SW480 (cell line): Measurements from ENCODE around the gene HDLBP.
"Not testable (repeated sequence)": the region's sequence is repeated elsewhere in the genome, so short reads cannot be mapped to it uniquely, and the experiment has no call there.

Experiments
- DNase-seq: peaks from one replicate; pipeline ENCODE4 v3.0.0-alpha.2; 2016; ENCODE audit warnings: low spot score

Gene HDLBP

DNA sequence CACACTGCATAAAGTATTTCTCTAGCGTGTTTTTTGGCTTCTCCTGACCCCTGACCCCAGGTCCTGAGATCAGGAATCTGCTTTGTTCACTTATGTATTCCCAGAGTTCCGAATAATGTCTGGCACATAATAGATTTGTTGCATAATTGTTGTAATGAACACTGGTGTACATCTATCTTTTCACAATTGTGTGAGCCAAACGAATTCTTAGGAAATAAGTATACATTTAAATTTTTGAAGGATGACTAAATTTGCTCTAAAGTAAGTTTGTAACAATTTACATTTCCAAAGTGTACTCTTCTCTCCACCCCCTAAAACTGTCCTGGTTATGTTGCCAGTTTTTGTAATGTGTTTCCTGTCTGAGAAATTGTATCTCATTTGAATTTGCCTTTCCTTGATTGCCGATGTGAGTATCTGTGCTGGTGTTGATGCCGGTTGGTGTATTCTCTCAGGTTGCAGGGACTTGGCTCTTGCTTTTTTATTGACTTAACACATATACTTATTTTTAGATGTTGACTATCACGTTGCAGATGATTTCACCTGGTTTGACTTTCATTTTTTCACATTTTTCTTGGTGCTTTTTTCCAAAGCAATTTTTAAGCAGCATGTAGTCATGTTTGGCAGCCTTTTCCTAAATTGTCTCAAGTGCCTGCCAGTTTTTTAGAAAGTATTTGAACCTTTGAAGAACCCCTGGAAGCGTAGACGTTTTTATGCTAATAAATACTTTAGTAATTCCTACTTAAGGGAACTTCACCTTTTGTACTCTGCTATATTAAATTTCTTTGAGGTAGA is 24.6 kb upstream of the HDLBP start:
- DNase-seq = no peak

DNA sequence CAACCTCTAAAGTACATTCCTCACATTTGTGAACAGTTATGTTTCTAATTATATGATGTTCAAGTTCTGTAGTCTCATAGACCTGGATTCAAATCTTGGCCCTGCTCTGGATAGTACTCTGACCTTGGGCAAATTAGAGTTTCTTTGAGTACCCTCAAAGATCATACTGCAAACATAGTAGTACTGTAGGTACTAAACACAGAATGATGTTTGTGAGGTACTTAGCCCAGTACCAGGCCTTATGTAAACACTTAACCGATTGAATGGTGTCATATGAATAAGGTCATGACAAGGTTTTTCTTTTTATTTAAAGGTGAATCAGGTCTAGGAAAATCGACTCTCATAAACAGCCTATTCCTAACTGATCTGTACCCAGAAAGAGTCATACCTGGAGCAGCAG is 19.3 kb upstream of the HDLBP start:
- DNase-seq = no peak

DNA sequence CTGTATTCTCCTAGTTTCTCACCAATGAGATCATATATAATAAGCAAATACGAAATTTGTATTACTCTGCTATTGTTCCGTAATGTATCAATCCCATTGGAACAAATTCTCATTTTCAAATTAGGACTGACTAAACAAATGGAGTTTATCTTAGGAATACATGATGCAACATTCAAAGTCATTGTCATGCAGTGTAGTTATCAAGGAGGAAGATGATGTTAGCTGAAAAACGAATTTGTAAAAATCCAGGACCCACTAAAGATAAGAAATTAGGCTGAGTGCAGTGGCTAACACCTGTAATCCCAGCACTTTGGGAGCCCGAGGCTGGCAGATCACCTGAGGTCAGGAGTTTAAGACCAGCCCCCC is 15.1 kb upstream of the HDLBP start:
- no peak for DNase-seq

- DNase-seq = no peak
Observed at GRCh38 chr2:241329669-241330615, 14.5 kb upstream of the HDLBP start.

DNA sequence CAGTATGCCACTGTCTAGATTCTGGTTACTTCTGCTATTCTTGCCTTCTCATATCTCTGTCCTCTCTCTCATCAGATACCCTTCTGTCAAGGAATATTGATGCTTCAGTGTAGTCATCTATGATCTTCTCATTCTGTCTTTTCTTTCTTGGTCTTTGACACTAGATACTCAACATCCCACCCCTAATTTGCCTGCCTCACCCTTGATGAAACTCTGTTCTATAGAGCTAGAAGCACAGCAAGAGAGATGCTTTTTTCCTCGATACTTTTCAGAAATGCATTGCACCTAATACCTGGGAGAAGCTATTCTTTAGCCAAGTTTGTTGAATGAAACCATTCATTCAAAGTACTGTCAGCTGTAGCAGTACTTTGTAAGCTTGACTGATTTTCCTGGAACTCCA is 9.8 kb upstream of the HDLBP start:
- no peak for DNase-seq

DNA sequence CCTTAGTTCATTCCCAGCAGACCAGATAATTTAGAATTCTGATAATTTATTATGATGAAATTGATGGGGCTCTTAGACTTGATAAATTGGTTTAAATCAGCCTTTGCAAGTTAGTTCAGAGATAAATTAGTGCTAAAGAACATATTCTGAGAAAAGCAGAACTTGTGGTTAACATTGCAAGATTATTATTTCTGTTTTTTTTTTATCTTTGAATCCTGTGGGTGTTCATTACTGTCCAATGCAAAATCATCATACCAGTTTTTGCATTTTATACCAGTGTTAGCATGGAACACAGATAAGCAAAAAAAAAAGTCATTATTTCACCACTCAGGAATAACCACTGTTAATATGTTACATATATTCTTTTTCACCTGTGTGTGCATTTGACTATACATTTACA is 9.3 kb upstream of the HDLBP start:
- no peak for DNase-seq

DNA sequence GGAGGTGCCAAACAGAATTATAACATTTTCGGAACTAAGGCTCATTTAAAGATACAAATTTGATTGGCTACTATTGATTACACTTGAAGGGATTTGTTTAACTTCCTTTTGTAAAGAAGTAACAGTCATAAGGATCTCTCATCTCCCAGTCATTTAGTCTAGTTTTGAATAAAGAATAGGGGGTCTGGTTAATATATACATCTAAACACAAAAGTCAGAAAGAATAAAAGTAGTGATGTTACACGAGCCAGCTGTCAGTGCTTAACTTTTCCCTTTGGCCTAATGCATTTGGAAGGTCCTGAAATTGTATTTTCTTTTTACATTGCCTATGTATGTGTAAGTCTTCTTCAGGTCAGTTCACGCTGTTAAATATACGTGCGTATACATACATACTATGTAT is 8.3 kb upstream of the HDLBP start:
- DNase-seq = no peak

DNA sequence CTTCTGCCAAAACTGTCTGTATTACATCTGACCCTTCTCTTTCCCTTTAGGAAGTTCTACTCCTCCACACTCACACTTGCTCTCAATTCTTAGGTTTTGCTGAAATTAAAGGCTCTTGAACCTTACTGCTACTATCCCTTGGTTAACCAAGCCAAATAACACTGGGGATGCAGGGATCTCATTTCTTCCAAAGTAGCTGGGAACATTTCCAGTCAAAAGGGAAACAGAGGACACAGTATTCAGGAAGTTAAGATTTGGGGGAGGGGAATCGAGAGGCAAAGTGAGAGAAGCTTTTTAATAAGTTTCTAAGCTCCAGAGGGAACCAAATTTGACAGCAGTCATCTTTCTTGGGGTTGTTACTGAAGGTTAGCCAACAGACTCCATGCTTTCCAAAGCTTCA is 6.4 kb upstream of the HDLBP start:
- DNase-seq = no peak

GRCh38 chr2:241321033-241321432 is 5.6 kb upstream of the HDLBP start:
- no peak for DNase-seq

- DNase-seq = no peak
Observed at GRCh38 chr2:241320394-241320793, 4.9 kb upstream of the HDLBP start.

GRCh38 chr2:241318830-241319229 is 3.4 kb upstream of the HDLBP start:
- DNase-seq = not testable (repeated sequence)

DNA sequence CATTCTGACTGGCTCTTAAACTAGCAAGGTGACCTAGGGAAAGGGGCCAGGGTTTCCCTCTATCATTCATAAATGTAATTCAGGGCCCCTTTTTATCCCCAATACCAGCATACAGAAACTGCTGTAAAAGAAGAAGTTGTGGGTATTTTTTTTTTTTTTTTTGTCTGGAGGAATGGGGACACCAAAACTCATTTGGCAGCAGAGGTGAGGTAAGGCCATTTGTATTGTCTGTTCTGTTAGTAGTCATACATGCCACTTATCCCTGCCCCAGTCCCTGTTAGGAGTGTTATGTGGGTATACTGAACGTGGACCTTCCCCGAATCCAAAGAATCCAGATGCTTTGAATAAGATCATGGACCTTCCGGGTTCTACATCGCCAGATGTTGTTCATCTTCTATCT is 1.9 kb upstream of the HDLBP start:
- DNase-seq = no peak

- no peak for DNase-seq
Observed at GRCh38 chr2:241316825-241317224, 1.4 kb upstream of the HDLBP start.

DNA sequence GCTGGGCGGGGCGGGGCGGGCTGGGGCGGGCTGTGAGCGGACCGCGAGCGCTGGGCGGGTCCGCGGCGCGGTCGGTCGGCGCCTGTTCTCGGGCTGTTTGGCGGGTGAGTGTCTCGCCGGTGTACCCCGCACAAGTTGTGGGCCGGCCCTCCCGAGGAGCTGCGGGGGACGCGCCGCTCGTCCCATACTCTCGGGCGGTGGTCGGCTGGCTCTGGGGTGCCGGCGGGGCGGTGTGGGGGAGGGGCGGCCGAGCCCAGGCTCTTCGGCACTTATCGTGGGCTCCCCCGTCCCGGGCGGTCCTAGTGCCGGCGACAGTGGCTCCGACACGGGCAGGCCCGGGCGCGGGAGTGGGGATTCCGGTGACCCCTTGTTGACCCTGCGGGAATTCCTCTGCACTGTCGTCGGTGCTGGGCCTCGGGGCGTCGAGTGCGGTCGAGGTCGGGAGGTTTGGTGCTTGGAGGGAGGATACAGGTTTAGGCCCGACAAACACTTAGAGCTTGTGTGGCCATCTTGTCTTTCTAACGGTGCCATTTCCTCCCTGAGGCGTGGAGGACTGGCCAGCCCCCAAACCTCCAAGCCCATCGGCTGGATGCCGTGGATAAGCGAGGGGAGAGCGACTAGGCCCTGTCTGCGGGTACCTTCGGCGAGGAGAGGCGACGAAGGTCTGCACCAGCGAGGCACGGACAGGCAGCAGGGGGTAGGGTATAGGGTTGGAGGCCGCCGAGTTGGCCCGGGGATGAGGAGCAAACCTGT is 583 bp upstream of the HDLBP start, which contains the start of gene SEPTIN2:
SEPTIN2 (plus strand) TSS at position 47 of the 753 bp plus-strand sequence. CDS start 8,308 bp downstream, outside the sequence.
- DNase-seq = peak; percentile 43

GRCh38 chr2:241314226-241315092 is 1.0 kb downstream of the HDLBP start:
- DNase-seq = peak; percentile 48

- DNase-seq = no peak
Observed at GRCh38 chr2:241313543-241314095, 1.9 kb downstream of the HDLBP start.

- no peak for DNase-seq
Observed at GRCh38 chr2:241312082-241312481, 3.4 kb downstream of the HDLBP start.

DNA sequence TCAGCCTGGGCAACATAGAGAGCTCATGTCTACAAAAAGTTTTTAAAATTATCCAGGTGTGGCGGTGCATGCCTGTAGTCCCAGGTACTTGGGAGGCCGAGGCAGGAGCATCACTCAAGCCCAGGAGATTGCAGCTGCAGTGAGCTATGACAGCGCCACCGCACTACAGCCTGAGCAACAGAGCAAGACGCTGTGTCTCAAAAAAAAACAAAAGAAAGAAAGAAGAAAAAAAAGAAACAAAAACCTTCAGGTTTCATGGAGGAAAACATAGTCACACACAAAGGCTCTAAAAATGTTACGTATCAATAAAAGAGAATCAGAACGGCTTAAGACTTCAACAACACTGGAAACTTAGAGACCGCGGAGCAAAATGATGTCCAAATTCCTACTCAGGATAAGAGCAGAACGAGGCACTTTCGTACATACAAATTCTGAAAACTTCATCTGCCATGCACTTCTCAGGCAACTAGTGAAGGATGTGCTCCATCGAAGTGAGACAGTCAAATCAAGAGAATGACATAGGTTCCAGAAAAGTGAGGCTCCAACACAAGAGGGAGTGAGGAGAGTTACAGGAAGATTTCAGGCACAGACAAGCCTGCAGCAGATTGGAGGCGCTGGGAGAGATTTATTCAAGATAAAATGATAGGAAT is 4.4 kb downstream of the HDLBP start:
- no peak for DNase-seq

DNA sequence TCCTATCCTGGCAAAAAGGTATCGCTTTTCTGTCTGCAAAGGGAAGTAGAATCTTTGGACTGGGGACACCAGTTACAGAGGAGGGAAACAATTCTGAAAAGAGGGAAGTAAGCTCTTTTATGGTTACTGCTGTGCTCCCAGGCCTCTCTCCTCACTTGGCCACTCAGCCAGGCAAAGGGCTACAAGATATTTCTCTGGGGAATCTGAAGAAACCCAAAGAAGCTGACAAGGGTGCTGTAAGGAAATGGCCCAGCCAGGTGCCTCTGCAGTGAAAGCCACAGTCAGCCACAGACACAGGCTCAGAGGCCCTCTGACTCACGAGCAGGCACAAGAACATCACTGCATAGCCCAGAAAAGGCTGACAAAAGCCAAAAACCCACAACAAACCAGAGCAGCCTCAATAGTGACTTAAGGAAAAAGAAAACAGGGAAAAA is 5.8 kb downstream of the HDLBP start:
- DNase-seq = no peak

DNA sequence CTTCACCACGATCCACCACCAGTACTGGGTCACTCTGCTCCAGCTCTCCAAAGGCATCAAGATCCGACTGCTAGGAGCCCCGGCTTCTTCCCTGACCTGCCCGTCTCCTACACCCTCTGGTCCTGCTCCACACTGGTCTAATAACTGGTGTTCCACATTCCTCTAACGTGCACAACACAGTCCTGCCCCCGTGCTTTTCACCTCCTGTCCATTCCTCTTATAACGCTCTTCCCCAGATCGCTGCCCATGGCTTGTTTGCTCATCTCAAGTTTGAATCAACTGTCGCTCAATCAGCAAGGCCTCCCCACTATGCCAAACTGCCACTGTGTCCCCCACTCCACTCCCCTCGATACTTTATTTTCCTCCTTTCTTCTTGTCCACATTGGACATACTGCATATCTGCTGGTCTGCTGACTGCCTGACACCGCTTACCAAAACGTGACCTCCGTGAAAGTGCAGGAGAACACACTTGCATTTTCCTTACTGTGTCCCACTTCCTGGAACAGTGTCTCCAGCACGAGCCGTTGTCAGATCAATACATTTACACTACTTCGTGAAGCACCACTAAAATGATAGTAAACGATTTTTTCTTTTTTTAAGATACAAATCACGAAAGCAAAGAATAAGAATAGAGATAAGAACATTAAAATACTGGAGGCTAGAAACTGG is 6.5 kb downstream of the HDLBP start:
- DNase-seq = no peak
